TTC549 (cell line): Measurements from ENCODE around the gene POMGNT1.

Source experiments
- FAIRE-seq: peaks from 2 replicates; lab custom pipeline; 2012; peaks lifted over from hg19 to GRCh38; lab: Jason Lieb, UNC

POMGNT1 gene

GRCh38 chr1:46157916-46158311, 40.3 kb downstream of the POMGNT1 start:
- FAIRE-seq: no peak

GRCh38 chr1:46153732-46154131, 44.5 kb downstream of the POMGNT1 start:
- no peak for FAIRE-seq

GRCh38 chr1:46153228-46153627, 45.0 kb downstream of the POMGNT1 start:
- FAIRE-seq: no peak

- FAIRE-seq: no peak
These were observed 46.2 kb downstream of the POMGNT1 start for GRCh38 chr1:46152016-46152415.

GRCh38 chr1:46150085-46150484, 48.1 kb downstream of the POMGNT1 start:
- FAIRE-seq: no peak

- no peak for FAIRE-seq
These were observed 49.9 kb downstream of the POMGNT1 start for GRCh38 chr1:46148318-46148717.
